ENCODE results near the gene RIPPLY2.
A peak's percentile ranks its signal among the peaks of the same experiment; 100 is the strongest.
"Not testable (repeated sequence)": the region's sequence is repeated elsewhere in the genome, so short reads cannot be mapped to it uniquely, and the experiment has no call there.

Gene RIPPLY2

GRCh38 chr6:83853178-83854000 is at the start of gene RIPPLY2:
TSS of gene RIPPLY2 (plus strand) at chr6:83853360. CDS start at chr6:83853417, 57 bp downstream.
- no peak for TF ChIP-seq CTCF (IDR thresholded peaks at IDR 0.05; ENCODE audit: extremely low read depth, missing control alignments)
- peak; percentile 28 for DNase-seq (ENCODE audit: low spot score)

DNA sequence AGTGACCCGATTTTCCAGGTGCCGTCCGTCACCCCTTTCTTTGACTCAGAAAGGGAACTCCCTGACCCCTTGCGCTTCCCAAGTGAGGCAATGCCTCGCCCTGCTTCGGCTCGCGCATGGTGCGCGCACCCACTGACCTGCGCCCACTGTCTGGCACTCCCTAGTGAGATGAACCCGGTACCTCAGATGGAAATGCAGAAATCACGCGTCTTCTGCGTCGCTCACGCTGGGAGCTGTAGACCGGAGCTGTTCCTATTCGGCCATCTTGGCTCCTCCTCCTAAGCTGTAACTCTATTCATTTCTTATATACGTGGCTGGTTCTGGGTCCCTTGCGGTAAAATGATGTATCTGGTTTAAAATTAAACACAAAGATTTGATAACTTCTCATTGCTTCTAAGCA is 49.7 kb upstream of the RIPPLY2 start:
- DNase-seq (ENCODE audit: low spot score) = not testable (repeated sequence)

GRCh38 chr6:83804886-83805285 is 48.3 kb upstream of the RIPPLY2 start:
- no peak for DNase-seq (ENCODE audit: low spot score)
- no peak for TF ChIP-seq CTCF (IDR thresholded peaks at IDR 0.05; ENCODE audit: extremely low read depth, missing control alignments)

DNA sequence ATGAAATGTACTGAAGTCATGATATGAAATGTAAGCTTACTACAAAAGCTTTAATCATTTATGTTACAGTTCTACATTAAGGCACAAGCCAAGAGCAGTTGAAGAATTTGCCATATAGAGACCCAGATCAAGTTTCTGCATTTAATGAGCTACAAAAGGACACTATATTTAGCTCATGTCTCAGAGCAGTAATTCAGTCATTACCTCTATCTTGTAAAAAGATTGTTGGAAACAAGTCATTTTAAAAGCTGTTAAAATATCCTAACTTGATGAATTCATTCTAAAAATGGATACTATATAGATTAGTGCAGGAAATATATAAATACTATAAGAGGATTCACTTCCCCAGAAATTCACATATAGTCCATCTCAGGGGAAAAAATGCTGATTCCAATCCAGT is 45.2 kb upstream of the RIPPLY2 start:
- DNase-seq (ENCODE audit: low spot score) = no peak
- TF ChIP-seq CTCF (IDR thresholded peaks at IDR 0.05; ENCODE audit: extremely low read depth, missing control alignments) = no peak

GRCh38 chr6:83808926-83809325 is 44.2 kb upstream of the RIPPLY2 start:
- TF ChIP-seq CTCF (IDR thresholded peaks at IDR 0.05; ENCODE audit: extremely low read depth, missing control alignments) = no peak

GRCh38 chr6:83812595-83812994 is 40.6 kb upstream of the RIPPLY2 start:
- TF ChIP-seq CTCF (IDR thresholded peaks at IDR 0.05; ENCODE audit: extremely low read depth, missing control alignments) = no peak
- no peak for DNase-seq (ENCODE audit: low spot score)

More at GRCh38 chr6:83808926-83809325, 44.2 kb upstream of the RIPPLY2 start:
- no peak for DNase-seq (ENCODE audit: low spot score)

DNA sequence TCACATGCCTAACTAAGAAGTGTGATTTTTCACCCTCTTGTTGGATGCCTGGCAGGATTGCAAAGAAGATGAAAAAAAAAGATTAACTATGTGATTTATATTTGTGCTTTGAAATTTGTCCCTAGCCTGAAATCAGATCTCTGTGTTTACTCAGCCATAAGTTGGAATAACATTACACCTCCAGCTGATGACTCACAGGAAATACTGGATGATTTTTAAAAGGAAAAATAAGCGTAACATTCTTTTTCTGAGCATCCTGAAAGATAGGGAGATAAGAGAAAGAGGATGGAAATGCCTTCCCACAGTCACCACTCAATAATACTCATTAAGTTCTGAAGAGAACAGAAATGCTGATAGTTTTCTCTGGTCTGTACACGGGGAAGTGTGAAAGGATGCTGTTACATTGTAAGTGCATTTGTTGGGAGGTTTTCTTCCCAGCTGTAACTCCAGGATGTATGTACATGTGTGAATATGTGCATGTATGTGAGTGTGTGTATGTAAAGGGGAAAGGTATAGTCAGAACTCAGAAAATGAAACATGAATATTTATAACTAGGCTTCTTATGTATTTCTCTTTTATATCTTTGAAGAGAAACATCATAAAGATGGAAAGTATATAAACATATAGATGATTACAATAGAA is 37.4 kb upstream of the RIPPLY2 start:
- no peak for TF ChIP-seq CTCF (IDR thresholded peaks at IDR 0.05; ENCODE audit: extremely low read depth, missing control alignments)
- DNase-seq (ENCODE audit: low spot score) = no peak

All from GM20000 (cell line).